H9 (cell line): Measurements from ENCODE around the gene SMTNL2. TPM values are rescaled to one million over a fixed set of nuclear protein-coding genes. Genes with fewer than 3 reads are reported as not detected.

ENCODE experiments used
- DNase-seq: peaks from one replicate; pipeline ENCODE4 v3.0.0-alpha.2; 2017
- H2AFZ ChIP-seq: one replicate; pipeline ENCODE4 v1.6.1; 2013; ENCODE audit warnings: mild to moderate bottlenecking, low read length, control low read depth, moderate library complexity
- H2AK5ac ChIP-seq: 2 replicates; pipeline ENCODE4 v1.6.1; 2013; ENCODE audit warnings: low read length, control low read depth, mixed read lengths; ENCODE audit not compliant: insufficient read length
- H2BK120ac ChIP-seq: one replicate; pipeline ENCODE4 v1.6.1; 2013; ENCODE audit warnings: low read depth, mild to moderate bottlenecking, low read length, control low read depth, inconsistent platforms; ENCODE audit not compliant: poor library complexity, severe bottlenecking
- H2BK12ac ChIP-seq: 2 replicates; pipeline ENCODE4 v1.6.1; 2013; ENCODE audit warnings: low read length, control low read depth, mixed read lengths, low read depth; ENCODE audit not compliant: insufficient read length
- H2BK15ac ChIP-seq: 2 replicates; pipeline ENCODE4 v1.6.1; 2013; ENCODE audit warnings: low read depth, low read length, control low read depth
- H2BK20ac ChIP-seq: one replicate; pipeline ENCODE4 v1.6.1; 2013; ENCODE audit warnings: low read depth, mild to moderate bottlenecking, low read length, control low read depth, inconsistent platforms; ENCODE audit not compliant: poor library complexity, severe bottlenecking
- H2BK5ac ChIP-seq: 2 replicates; pipeline ENCODE4 v1.6.1; 2013; ENCODE audit warnings: low read length, control low read depth, mixed read lengths; ENCODE audit not compliant: insufficient read length
- H3K14ac ChIP-seq: 2 replicates; pipeline ENCODE4 v1.6.1; 2013; ENCODE audit warnings: low read length, control low read depth; ENCODE audit not compliant: insufficient read depth
- H3K18ac ChIP-seq: 2 replicates; pipeline ENCODE4 v1.6.1; 2013; ENCODE audit warnings: low read depth, mild to moderate bottlenecking, mixed read lengths, low read length, control low read depth; ENCODE audit not compliant: insufficient read length
- H3K23ac ChIP-seq: 2 replicates; pipeline ENCODE4 v1.6.1; 2013; ENCODE audit warnings: low read length, control low read depth, mixed read lengths, low read depth; ENCODE audit not compliant: insufficient read length
- H3K23me2 ChIP-seq: 2 replicates; pipeline ENCODE4 v1.6.1; 2013; ENCODE audit warnings: low read depth, mild to moderate bottlenecking, mixed read lengths, low read length, control low read depth; ENCODE audit not compliant: insufficient read length, poor library complexity, severe bottlenecking
- H3K27ac ChIP-seq: 2 replicates; pipeline ENCODE4 v1.5.1; 2013; ENCODE audit warnings: low read length, control low read depth, mixed read lengths, low read depth; ENCODE audit not compliant: insufficient read length
- H3K27me3 ChIP-seq: 2 replicates; pipeline ENCODE4 v1.6.1; 2013; ENCODE audit warnings: low read length, control low read depth, inconsistent platforms; ENCODE audit not compliant: insufficient read depth
- H3K4ac ChIP-seq: 2 replicates; pipeline ENCODE4 v1.6.1; 2013; ENCODE audit warnings: low read depth, mild to moderate bottlenecking, control low read depth, inconsistent platforms, low read length, moderate library complexity
- H3K4me1 ChIP-seq: 2 replicates; pipeline ENCODE4 v1.6.1; 2013; ENCODE audit warnings: low read length, control low read depth, inconsistent platforms; ENCODE audit not compliant: insufficient read depth
- H3K4me2 ChIP-seq: 2 replicates; pipeline ENCODE4 v1.6.1; 2013; ENCODE audit warnings: low read length, control low read depth, mixed read lengths; ENCODE audit not compliant: insufficient read length, insufficient read depth
- H3K56ac ChIP-seq: 2 replicates; pipeline ENCODE4 v1.6.1; 2013; ENCODE audit warnings: low read depth, mild to moderate bottlenecking, mixed read lengths, low read length, control low read depth; ENCODE audit not compliant: insufficient read length
- H3K79me1 ChIP-seq: 2 replicates; pipeline ENCODE4 v1.6.1; 2013; ENCODE audit warnings: low read depth, mild to moderate bottlenecking, moderate library complexity, low read length, control low read depth, inconsistent platforms; ENCODE audit not compliant: insufficient read depth, poor library complexity, severe bottlenecking
- H3K79me2 ChIP-seq: 2 replicates; pipeline ENCODE4 v1.6.1; 2013; ENCODE audit warnings: low read length, control low read depth, inconsistent platforms; ENCODE audit not compliant: insufficient read depth
- H3K9ac ChIP-seq: 2 replicates; pipeline ENCODE4 v1.6.1; 2013; ENCODE audit warnings: low read length, control low read depth, mixed read lengths; ENCODE audit not compliant: insufficient read length; ENCODE audit errors: extremely low read depth
- H3K9me3 ChIP-seq: one replicate; pipeline ENCODE4 v1.6.1; 2013; ENCODE audit warnings: low read depth, low read length, inconsistent platforms; ENCODE audit not compliant: control insufficient read depth
- H3T11ph ChIP-seq: one replicate; pipeline ENCODE4 v1.6.1; 2013; ENCODE audit warnings: mild to moderate bottlenecking, low read length, control low read depth, inconsistent platforms
- H4K20me1 ChIP-seq: one replicate; pipeline ENCODE4 v1.6.1; 2013; ENCODE audit not compliant: control insufficient read depth, insufficient read length, insufficient read depth
- H4K5ac ChIP-seq: 2 replicates; pipeline ENCODE4 v1.6.1; 2013; ENCODE audit warnings: low read depth, mild to moderate bottlenecking, mixed read lengths, low read length, control low read depth; ENCODE audit not compliant: insufficient read length
- H4K8ac ChIP-seq: replicated peaks from 2 replicates; pipeline ENCODE4 v1.6.1; 2013; ENCODE audit warnings: low read length, control low read depth, mixed read lengths, low read depth; ENCODE audit not compliant: insufficient read length
- H4K91ac ChIP-seq: 2 replicates; pipeline ENCODE4 v1.6.1; 2013; ENCODE audit warnings: low read depth, mild to moderate bottlenecking, moderate library complexity, mixed read lengths, low read length, control low read depth; ENCODE audit not compliant: insufficient read length
- H3K27ac Mint-ChIP-seq, 3 experiments: 2 replicates in 2 of 3; 3 replicates in 1 of 3; pipeline ENCODE4 v1.8.0; 2020 to 2021; ENCODE audit warnings: mixed read lengths in 3 of 3, mild to moderate bottlenecking in 1 of 3, moderate library complexity in 1 of 3
- H3K27me3 Mint-ChIP-seq: 2 replicates; pipeline ENCODE4 v1.8.0; 2021; ENCODE audit warnings: low read depth, mild to moderate bottlenecking, moderate library complexity, mixed read lengths
- H3K36me3 Mint-ChIP-seq, 3 experiments: 2 replicates in 2 of 3; 3 replicates in 1 of 3; pipeline ENCODE4 v1.8.0; 2020 to 2021; ENCODE audit warnings: low read depth in 3 of 3, mixed read lengths in 3 of 3; ENCODE audit not compliant: insufficient read depth in 1 of 3
- H3K4me1 Mint-ChIP-seq, 2 experiments: 2 replicates each; pipeline ENCODE4 v1.8.0; 2020; ENCODE audit warnings: mixed read lengths in 2 of 2
- H3K4me3 Mint-ChIP-seq, 2 experiments: 2 replicates in 1 of 2; 3 replicates in 1 of 2; pipeline ENCODE4 v1.8.0; 2020 to 2021; ENCODE audit warnings: mild to moderate bottlenecking in 2 of 2, mixed read lengths in 2 of 2, moderate library complexity in 1 of 2
- H3K9me3 Mint-ChIP-seq, 2 experiments: 2 replicates in 1 of 2; 3 replicates in 1 of 2; pipeline ENCODE4 v1.8.0; 2020; ENCODE audit warnings: mild to moderate bottlenecking in 2 of 2, mixed read lengths in 2 of 2, moderate library complexity in 1 of 2
- WGBS: extraction: QIAGEN DNeasy Blood & Tissue Kit; methylation state at CpG from one replicate; pipeline ENCODE4 v1.1.7; 2013; ENCODE audit warnings: missing lambda C conversion rate, low lambda C conversion rate, mixed read lengths; ENCODE audit not compliant: insufficient read length; ENCODE audit errors: extremely low coverage; 5-methylcytosine and 5-hydroxymethylcytosine counted together
- total RNA-seq: library from RNA; stranded (reverse); gene quantifications from 2 replicates; pipeline ENCODE4 v1.2.1, GENCODE V29; 2021
- TF ChIP-seq, protein P1 (sequence below): fragments of 200-600 bp; sonication (generic); conservative IDR thresholded peaks from 3 replicates; pipeline ENCODE4 v1.8.0; 2021; ENCODE audit warnings: antibody characterized with exemption, mild to moderate bottlenecking

SMTNL2 gene
- total RNA-seq, 1 experiment from 2014 or later: 0.77 TPM

- no peaks in the 10 kb centered on the region for H3K9me3 ChIP-seq
- H2BK12ac ChIP-seq: no peak overlapping the region
- H3K27me3 ChIP-seq: no peaks in the 10 kb centered on the region
- Mint-ChIP-seq H3K4me1 (peaks cover 28 to 50% of the 10 kb centered on the region in 2 experiments), H3K27me3 (peaks cover 2% of the 10 kb centered on the region), H3K4me3 (no peak overlapping the region), H3K36me3 (peaks cover 0 to 6% (median 0%) of the 10 kb centered on the region in 3 experiments; a peak in 1 of 7 replicates), H3K27ac (no peak overlapping the region), H3K9me3 (peaks cover 0 to 3% of the 10 kb centered on the region in 2 experiments; a peak in 2 of 5 replicates)
- H3K9ac ChIP-seq: no peak overlapping the region
- H2BK5ac ChIP-seq: no peak overlapping the region
- no peak overlapping the region for H2AFZ ChIP-seq
- H4K91ac ChIP-seq: no peak overlapping the region
- no peak overlapping the region for H3K18ac ChIP-seq
- no peak overlapping the region for H2BK120ac ChIP-seq
- no peak overlapping the region for H4K8ac ChIP-seq
- no peak overlapping the region for H2BK15ac ChIP-seq
- no peak overlapping the region for H3K23ac ChIP-seq
- H3K79me2 ChIP-seq: no peaks in the 10 kb centered on the region
- no peaks in the 10 kb centered on the region for H3K79me1 ChIP-seq
- DNase-seq: no peak
- H3K23me2 ChIP-seq: no peaks in the 10 kb centered on the region
- no CpG with 5 or more reads among the region's 7 CpGs for WGBS
- no peak overlapping the region for H4K5ac ChIP-seq
- H4K20me1 ChIP-seq: no peaks in the 10 kb centered on the region
- H3T11ph ChIP-seq: no peak overlapping the region
- H3K27ac ChIP-seq: no peak overlapping the region
- H3K56ac ChIP-seq: no peak overlapping the region
- no peak overlapping the region for H3K4ac ChIP-seq
- H3K4me1 ChIP-seq: peaks cover 5% of the 10 kb centered on the region; the same call in 1 of the 2 replicates
- TF ChIP-seq, protein P1, sequence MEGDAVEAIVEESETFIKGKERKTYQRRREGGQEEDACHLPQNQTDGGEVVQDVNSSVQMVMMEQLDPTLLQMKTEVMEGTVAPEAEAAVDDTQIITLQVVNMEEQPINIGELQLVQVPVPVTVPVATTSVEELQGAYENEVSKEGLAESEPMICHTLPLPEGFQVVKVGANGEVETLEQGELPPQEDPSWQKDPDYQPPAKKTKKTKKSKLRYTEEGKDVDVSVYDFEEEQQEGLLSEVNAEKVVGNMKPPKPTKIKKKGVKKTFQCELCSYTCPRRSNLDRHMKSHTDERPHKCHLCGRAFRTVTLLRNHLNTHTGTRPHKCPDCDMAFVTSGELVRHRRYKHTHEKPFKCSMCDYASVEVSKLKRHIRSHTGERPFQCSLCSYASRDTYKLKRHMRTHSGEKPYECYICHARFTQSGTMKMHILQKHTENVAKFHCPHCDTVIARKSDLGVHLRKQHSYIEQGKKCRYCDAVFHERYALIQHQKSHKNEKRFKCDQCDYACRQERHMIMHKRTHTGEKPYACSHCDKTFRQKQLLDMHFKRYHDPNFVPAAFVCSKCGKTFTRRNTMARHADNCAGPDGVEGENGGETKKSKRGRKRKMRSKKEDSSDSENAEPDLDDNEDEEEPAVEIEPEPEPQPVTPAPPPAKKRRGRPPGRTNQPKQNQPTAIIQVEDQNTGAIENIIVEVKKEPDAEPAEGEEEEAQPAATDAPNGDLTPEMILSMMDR: no peak
- H3K4me2 ChIP-seq: no peak overlapping the region
- H3K14ac ChIP-seq: no peak overlapping the region; the same call in 1 of the 2 replicates
- H2BK20ac ChIP-seq: no peak overlapping the region
- H2AK5ac ChIP-seq: no peak overlapping the region
Observed at GRCh38 chr17:4573669-4574068, 10.7 kb upstream of the SMTNL2 start.
